GM12891 (cell line): ENCODE results near the gene UNC13C.

Experiments used
- PAX5 ChIP-seq: IDR thresholded peaks from 2 replicates; pipeline ENCODE4 v1.6.1; 2011; ENCODE audit warnings: low read length, moderate library complexity, mild to moderate bottlenecking; ENCODE audit not compliant: insufficient read depth, severe bottlenecking
- POLR2A ChIP-seq: IDR thresholded peaks from 2 replicates; pipeline ENCODE4 v1.6.1; 2011; ENCODE audit warnings: low read depth, low read length, control low read depth
- POLR2AphosphoS5 ChIP-seq: IDR thresholded peaks from 2 replicates; pipeline ENCODE4 v1.6.1; 2011; ENCODE audit warnings: low read depth, low read length, control low read depth
- SPI1 ChIP-seq: IDR thresholded peaks from 2 replicates; pipeline ENCODE4 v1.6.1; 2011; ENCODE audit warnings: low read depth, low read length, control low read depth
- TAF1 ChIP-seq: IDR thresholded peaks from 2 replicates; pipeline ENCODE4 v1.6.1; 2011; ENCODE audit warnings: low read depth, low read length, control low read depth

DNA sequence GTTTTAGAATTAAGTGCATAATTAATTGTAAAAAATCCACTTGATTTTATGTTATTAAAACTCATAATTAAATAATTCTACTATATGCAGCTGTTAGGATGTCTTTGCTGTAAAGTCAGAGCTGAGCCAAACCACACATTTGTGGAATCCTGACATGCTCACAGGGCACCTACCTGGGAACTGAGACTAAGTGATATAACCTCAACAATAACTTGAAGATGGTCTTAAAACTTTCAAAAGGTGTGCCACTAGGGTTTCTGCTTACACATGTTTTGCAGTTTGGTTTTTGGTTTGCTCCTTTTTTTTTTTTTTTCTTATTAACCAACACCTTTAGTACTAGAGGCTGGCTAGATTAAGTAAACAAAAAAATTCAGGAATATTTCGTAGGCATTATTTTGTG, 549.8 kb downstream of the UNC13C start:
- TF ChIP-seq POLR2A, result no peak
- TF ChIP-seq POLR2AphosphoS5, result no peak
- TF ChIP-seq PAX5, result no peak
- TF ChIP-seq TAF1, result no peak
- no peak for TF ChIP-seq SPI1
